Measurements from ENCODE around the gene C1QA. TPM values are rescaled to one million over a fixed set of nuclear protein-coding genes. Genes with fewer than 3 reads are reported as not detected.

C1QA gene
- total and polyA plus RNA-seq, 2 of the 4 experiments (the other 2 are of a cell fraction), result not detected

GRCh38 chr1:22591576-22591975, 44.9 kb upstream of the C1QA start:
- CTCF ChIA-PET, result no interaction called here
- H2AFZ ChIP-seq (replicated peaks; ENCODE audit: low read length, poor library complexity), result no peak overlapping the region

More at GRCh38 chr1:22591576-22591975, 44.9 kb upstream of the C1QA start:
- no peak overlapping the region for H4K91ac ChIP-seq (ENCODE audit: insufficient read depth, low read depth, low read length)
- POLR2A ChIA-PET (ENCODE audit: unreplicated experiment), result no interaction called here
- no peak overlapping the region for H4K8ac ChIP-seq (ENCODE audit: low read depth in 2 of 2, low read length in 2 of 2)
- H3K23ac ChIP-seq (ENCODE audit: low read depth, low read length), result no peak overlapping the region
- H3K9me1 ChIP-seq (ENCODE audit: insufficient read depth, low read length), result no peaks in the 10 kb centered on the region
- H2BK5ac ChIP-seq (ENCODE audit: low read depth, low read length, poor library complexity, severe bottlenecking), result no peak overlapping the region
- H2BK20ac ChIP-seq (ENCODE audit: low read depth, low read length), result no peak overlapping the region
- in situ Hi-C loops (cut with MboI; ENCODE audit: low sequenced_read_pairs) (no loop called here), dilution Hi-C loops (cut with HindIII; ENCODE audit: low sequenced_read_pairs, unreplicated experiment) (no loop called here), intact Hi-C loops (cut with micrococcal nuclease) (no loop called here)
- no peak overlapping the region for H3K4me3 ChIP-seq (ENCODE audit: insufficient read depth, low read depth, low read length)
- H3K36me3 ChIP-seq (ENCODE audit: control insufficient read depth, insufficient read depth, low read length), result no peaks in the 10 kb centered on the region
- H3K27me3 ChIP-seq (ENCODE audit: control insufficient read depth, insufficient read depth, low read length), result peaks cover 72% of the 10 kb centered on the region
- no peak overlapping the region for H2BK120ac ChIP-seq (ENCODE audit: low read depth, low read length)
- ATAC-seq (ENCODE audit: low read depth) (no peak), DNase-seq (no peak)
- H4K20me1 ChIP-seq (ENCODE audit: insufficient read depth, low read length), result no peaks in the 10 kb centered on the region
- no peak overlapping the region for H3K18ac ChIP-seq (ENCODE audit: low read depth, low read length)
- H3K56ac ChIP-seq (ENCODE audit: extremely low read depth, insufficient read depth, low read length), result no peak overlapping the region
- H3K4me2 ChIP-seq (ENCODE audit: low read depth, low read length), result no peak overlapping the region
- no peak overlapping the region for H2AK9ac ChIP-seq (replicated peaks; ENCODE audit: low read depth, low read length, poor library complexity)
- no peaks in the 10 kb centered on the region for H3K4me1 ChIP-seq (ENCODE audit: control insufficient read depth, insufficient read depth, low read length)
- H3K79me1 ChIP-seq (ENCODE audit: low read depth in 1 of 2, low read length in 2 of 2), result no peaks in the 10 kb centered on the region
- WGBS, 2 experiments (ENCODE audit: extremely low coverage in 2 of 2, insufficient read length in 1 of 2), result 61% methylated on average over 4 of the region's 8 CpGs; no CpG with 5 or more reads in 1 of the 2 experiments
- H3K9ac ChIP-seq (ENCODE audit: low read depth, low read length), result no peak overlapping the region
- H3K27ac ChIP-seq (ENCODE audit: insufficient read depth, low read length), result no peak overlapping the region
- no peak overlapping the region for H2BK15ac ChIP-seq (ENCODE audit: low read depth, low read length)
- H4K5ac ChIP-seq (ENCODE audit: low read depth, low read length), result no peak overlapping the region
- no peaks in the 10 kb centered on the region for H3K9me3 ChIP-seq (ENCODE audit: control insufficient read depth, insufficient read depth, low read length)
- no peak overlapping the region for H3K14ac ChIP-seq (replicated peaks; ENCODE audit: low read depth, low read length)
- TF ChIP-seq RFX5 (IDR thresholded peaks at IDR 0.05; ENCODE audit: low read depth, low read length) (no peak), USF2 (IDR thresholded peaks at IDR 0.05; ENCODE audit: low read depth, low read length) (no peak), SMC3 (IDR thresholded peaks at IDR 0.05; ENCODE audit: low read depth, low read length) (no peak), NFE2L2 (IDR thresholded peaks at IDR 0.05; ENCODE audit: low read depth, low read length) (no peak), CHD1 (IDR thresholded peaks at IDR 0.05; ENCODE audit: low read depth, low read length) (no peak), MXI1 (IDR thresholded peaks at IDR 0.05; ENCODE audit: borderline replicate concordance, low read depth, low read length) (no peak), CTCF (conservative IDR thresholded peaks at IDR 0.05; ENCODE audit: low read depth, low read length) (no peak), RAD21 (IDR thresholded peaks at IDR 0.05; ENCODE audit: low read length) (no peak), BHLHE40 (IDR thresholded peaks at IDR 0.05; ENCODE audit: low read depth, low read length) (no peak), MAZ (IDR thresholded peaks at IDR 0.05; ENCODE audit: borderline replicate concordance, low read depth, low read length) (no peak), ELK1 (IDR thresholded peaks at IDR 0.05; ENCODE audit: borderline replicate concordance, low read depth, low read length) (no peak), POLR2A (IDR thresholded peaks at IDR 0.05; ENCODE audit: low read depth, low read length) (no peak)
- H2AK5ac ChIP-seq (ENCODE audit: low read depth, low read length), result no peak overlapping the region
- BruUV-seq (replicated peaks), result no TSS peak
- H3K4ac ChIP-seq (ENCODE audit: low read depth, low read length), result no peak overlapping the region

Measured in IMR-90 (cell line).